PC-3 (cell line): ENCODE measurements around the gene CDH13. TPM values are rescaled to one million over a fixed set of nuclear protein-coding genes. Genes with fewer than 3 reads are reported as not detected.

Experiments used
- ATAC-seq: fragments of 200-7000 bp; cut with Tn5 transposase; 2 replicates; pipeline ENCODE4 v1.9.1; 2020; ENCODE audit warnings: mild to moderate bottlenecking, moderate library complexity
- BruUV-seq: library from RNA; stranded (reverse); fragments of 400-500 nt; replicated peaks from 2 replicates; lab custom pipeline; 2021; lab: Mats Ljungman, UMichigan
- CTCF ChIA-PET: fragments of 300-600 bp; sonication (Branson Sonifier 250); formaldehyde crosslinking; loops from one replicate; lab custom pipeline; 2022; ENCODE audit warnings: antibody characterized with exemption; lab: Charles Lee
- POLR2A ChIA-PET: fragments of 300-600 bp; sonication (Branson Sonifier 250); formaldehyde crosslinking; loops from one replicate; lab custom pipeline; 2022; ENCODE audit warnings: antibody characterized with exemption; ENCODE audit not compliant: unreplicated experiment; lab: Charles Lee
- DNase-seq: peaks from one replicate; pipeline ENCODE4 v3.0.0-alpha.2; 2015
- H2AFZ ChIP-seq: fragments of 300-600 bp; sonication (generic); 2 replicates; pipeline ENCODE4 v1.6.0; 2016; ENCODE audit warnings: antibody characterized with exemption, low read length
- H3F3A ChIP-seq: fragments of 300-600 bp; sonication (generic); one replicate; pipeline ENCODE4 v1.6.0; 2017; ENCODE audit warnings: antibody characterized with exemption, low read length, control low read depth, mild to moderate bottlenecking; ENCODE audit not compliant: unreplicated experiment
- H3K27ac ChIP-seq: fragments of 300-600 bp; sonication (generic); 2 replicates; pipeline ENCODE4 v1.5.1; 2016; ENCODE audit warnings: mild to moderate bottlenecking, low read length
- H3K27me3 ChIP-seq: fragments of 300-600 bp; sonication (generic); 2 replicates; pipeline ENCODE4 v1.6.1; 2016; ENCODE audit warnings: low read length, mixed read lengths
- H3K36me3 ChIP-seq: fragments of 300-600 bp; sonication (generic); 2 replicates; pipeline ENCODE4 v1.6.1; 2016; ENCODE audit warnings: low read depth, mixed run types, low read length, mixed read lengths
- H3K4me1 ChIP-seq: fragments of 300-600 bp; sonication (generic); 2 replicates; pipeline ENCODE4 v1.5.1; 2016; ENCODE audit warnings: low read length; ENCODE audit not compliant: insufficient read depth
- H3K4me2 ChIP-seq: fragments of 300-600 bp; sonication (generic); 2 replicates; pipeline ENCODE4 v1.6.0; 2016; ENCODE audit warnings: low read length
- H3K4me3 ChIP-seq: fragments of 300-600 bp; sonication (generic); 2 replicates; pipeline ENCODE4 v1.5.1; 2016; ENCODE audit warnings: mild to moderate bottlenecking, low read length, mixed read lengths
- H3K79me2 ChIP-seq: fragments of 300-600 bp; sonication (generic); 2 replicates; pipeline ENCODE4 v1.6.1; 2017; ENCODE audit warnings: low read length, mixed read lengths
- H3K9ac ChIP-seq: fragments of 300-600 bp; sonication (generic); 2 replicates; pipeline ENCODE4 v1.6.0; 2016; ENCODE audit warnings: mild to moderate bottlenecking, low read length
- H3K9me2 ChIP-seq: fragments of 300-600 bp; sonication (generic); replicated peaks from 2 replicates; pipeline ENCODE4 v1.6.1; 2016; ENCODE audit warnings: mixed run types, low read length, mixed read lengths
- H3K9me3 ChIP-seq: fragments of 300-600 bp; sonication (generic); 2 replicates; pipeline ENCODE4 v1.6.1; 2016; ENCODE audit warnings: low read length, mixed read lengths
- H4K20me1 ChIP-seq: fragments of 300-600 bp; sonication (generic); 2 replicates; pipeline ENCODE4 v1.6.1; 2016; ENCODE audit warnings: low read length, mixed read lengths
- EZH2 ChIP-seq: fragments of 300-600 bp; sonication (generic); IDR thresholded peaks from one replicate; pipeline ENCODE4 v1.6.1; 2017; ENCODE audit warnings: antibody characterized with exemption, mild to moderate bottlenecking, low read length; ENCODE audit not compliant: unreplicated experiment
- EZH2phosphoT487 ChIP-seq: fragments of 300-600 bp; sonication (generic); IDR thresholded peaks from 2 replicates; pipeline ENCODE4 v1.6.1; 2018; ENCODE audit warnings: mild to moderate bottlenecking, antibody characterized with exemption, low read length, borderline replicate concordance
- intact Hi-C: fragments of 100-400 bp; cut with micrococcal nuclease; formaldehyde crosslinking; loops from 2 replicates; pipeline ENCODE4 v1.9.0; 2023
- total RNA-seq: library from RNA; depleted of rRNA; stranded (reverse); fragments of >200 nt; gene quantifications from 2 replicates; pipeline ENCODE4 v1.2.3, GENCODE V29; 2014
- TF ChIP-seq, protein P1 (sequence below): fragments of 300-600 bp; sonication (generic); conservative IDR thresholded peaks from 2 replicates; pipeline ENCODE4 v1.5.1; 2017; ENCODE audit warnings: antibody characterized with exemption, low read depth, mild to moderate bottlenecking, low read length

Gene CDH13
- total RNA-seq, 1 experiment from 2014 or later = 0.36 TPM

- intact Hi-C loops = no loop called here
- Histone ChIP-seq H2AFZ (no peak overlapping the region), H3K4me2 (no peak overlapping the region), H4K20me1 (no peaks in the 10 kb centered on the region), H3K4me1 (no peaks in the 10 kb centered on the region), H3K79me2 (no peaks in the 10 kb centered on the region), H3K4me3 (no peak overlapping the region), H3K36me3 (no peaks in the 10 kb centered on the region), H3K9ac (no peak overlapping the region), H3K9me2 (no peaks in the 10 kb centered on the region), H3F3A (no peaks in the 10 kb centered on the region), H3K9me3 (no peaks in the 10 kb centered on the region), H3K27ac (no peak overlapping the region), H3K27me3 (no peaks in the 10 kb centered on the region; the same call in 1 of the 2 replicates)
- CTCF ChIA-PET = no interaction called here
- DNase-seq (no peak), ATAC-seq (no peak)
- TF ChIP-seq EZH2 (no peak), EZH2phosphoT487 (no peak)
- TF ChIP-seq, protein P1, sequence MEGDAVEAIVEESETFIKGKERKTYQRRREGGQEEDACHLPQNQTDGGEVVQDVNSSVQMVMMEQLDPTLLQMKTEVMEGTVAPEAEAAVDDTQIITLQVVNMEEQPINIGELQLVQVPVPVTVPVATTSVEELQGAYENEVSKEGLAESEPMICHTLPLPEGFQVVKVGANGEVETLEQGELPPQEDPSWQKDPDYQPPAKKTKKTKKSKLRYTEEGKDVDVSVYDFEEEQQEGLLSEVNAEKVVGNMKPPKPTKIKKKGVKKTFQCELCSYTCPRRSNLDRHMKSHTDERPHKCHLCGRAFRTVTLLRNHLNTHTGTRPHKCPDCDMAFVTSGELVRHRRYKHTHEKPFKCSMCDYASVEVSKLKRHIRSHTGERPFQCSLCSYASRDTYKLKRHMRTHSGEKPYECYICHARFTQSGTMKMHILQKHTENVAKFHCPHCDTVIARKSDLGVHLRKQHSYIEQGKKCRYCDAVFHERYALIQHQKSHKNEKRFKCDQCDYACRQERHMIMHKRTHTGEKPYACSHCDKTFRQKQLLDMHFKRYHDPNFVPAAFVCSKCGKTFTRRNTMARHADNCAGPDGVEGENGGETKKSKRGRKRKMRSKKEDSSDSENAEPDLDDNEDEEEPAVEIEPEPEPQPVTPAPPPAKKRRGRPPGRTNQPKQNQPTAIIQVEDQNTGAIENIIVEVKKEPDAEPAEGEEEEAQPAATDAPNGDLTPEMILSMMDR = no peak
- BruUV-seq = no TSS peak
- POLR2A ChIA-PET = no interaction called here
Observed at GRCh38 chr16:83742124-83742899, 1115.5 kb downstream of the CDH13 start.

DNA sequence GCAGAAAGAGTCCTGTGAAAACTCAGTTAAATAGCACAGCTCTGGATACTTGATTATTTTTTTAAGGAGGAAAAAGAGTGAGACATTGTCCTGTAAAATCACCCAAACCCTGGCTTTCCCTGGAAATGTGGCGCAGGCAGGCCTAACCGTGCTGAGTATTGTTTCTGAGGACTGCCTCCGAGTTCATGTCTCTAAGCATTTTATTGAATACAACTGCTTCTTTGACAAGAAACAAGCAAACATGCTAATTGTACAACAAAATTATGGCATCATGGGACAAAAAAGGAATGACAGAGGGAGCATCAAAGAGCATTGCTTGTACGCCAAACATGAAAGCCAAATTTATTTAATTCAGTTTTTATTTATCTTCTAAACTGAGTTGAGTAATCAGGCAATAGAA is 1116.5 kb downstream of the CDH13 start:
- ATAC-seq = no peak

More for the DNA sequence above, 1116.5 kb downstream of the CDH13 start:
- Histone ChIP-seq H3K4me1 (no peaks in the 10 kb centered on the region), H3K4me2 (no peak overlapping the region), H2AFZ (no peak overlapping the region), H4K20me1 (no peaks in the 10 kb centered on the region), H3F3A (no peaks in the 10 kb centered on the region), H3K4me3 (no peak overlapping the region), H3K9me3 (no peaks in the 10 kb centered on the region), H3K9me2 (no peaks in the 10 kb centered on the region), H3K27me3 (no peaks in the 10 kb centered on the region; the same call in 1 of the 2 replicates), H3K79me2 (no peaks in the 10 kb centered on the region), H3K27ac (no peak overlapping the region), H3K36me3 (no peaks in the 10 kb centered on the region), H3K9ac (no peak overlapping the region)
- no TSS peak for BruUV-seq
- no peak for TF ChIP-seq EZH2
- no peak for TF ChIP-seq EZH2phosphoT487
- TF ChIP-seq, protein P1 = no peak
- POLR2A ChIA-PET = no interaction called here
- intact Hi-C loops = no loop called here
- no peak for DNase-seq
- CTCF ChIA-PET = no interaction called here
